GM12891 (cell line): ENCODE results near the gene SPRED1.

Source experiments
- POLR2A ChIP-seq: IDR thresholded peaks from 2 replicates; pipeline ENCODE4 v1.6.1; 2011; ENCODE audit warnings: low read depth, low read length, control low read depth
- POLR2AphosphoS5 ChIP-seq: IDR thresholded peaks from 2 replicates; pipeline ENCODE4 v1.6.1; 2011; ENCODE audit warnings: low read depth, low read length, control low read depth

GRCh38 chr15:38285456-38285855, 32.8 kb downstream of the SPRED1 start:
- no peak for TF ChIP-seq POLR2A
- TF ChIP-seq POLR2AphosphoS5: no peak
